OCI-LY3 (cell line): Measurements from ENCODE around the gene UMODL1.

Experiments used
- EZH2phosphoT487 ChIP-seq: fragments of 200-600 bp; shearing (Covaris generic); IDR thresholded peaks from 2 replicates; pipeline ENCODE4 v1.6.1; 2018; ENCODE audit warnings: antibody characterized with exemption, mixed run types, low read depth
- TF ChIP-seq, protein P1 (sequence below): fragments of 200-600, 300-600 bp; sonication (generic); IDR thresholded peaks from 2 replicates; pipeline ENCODE4 v1.5.1; 2014; ENCODE audit warnings: antibody characterized with exemption, low read length, low read depth

DNA sequence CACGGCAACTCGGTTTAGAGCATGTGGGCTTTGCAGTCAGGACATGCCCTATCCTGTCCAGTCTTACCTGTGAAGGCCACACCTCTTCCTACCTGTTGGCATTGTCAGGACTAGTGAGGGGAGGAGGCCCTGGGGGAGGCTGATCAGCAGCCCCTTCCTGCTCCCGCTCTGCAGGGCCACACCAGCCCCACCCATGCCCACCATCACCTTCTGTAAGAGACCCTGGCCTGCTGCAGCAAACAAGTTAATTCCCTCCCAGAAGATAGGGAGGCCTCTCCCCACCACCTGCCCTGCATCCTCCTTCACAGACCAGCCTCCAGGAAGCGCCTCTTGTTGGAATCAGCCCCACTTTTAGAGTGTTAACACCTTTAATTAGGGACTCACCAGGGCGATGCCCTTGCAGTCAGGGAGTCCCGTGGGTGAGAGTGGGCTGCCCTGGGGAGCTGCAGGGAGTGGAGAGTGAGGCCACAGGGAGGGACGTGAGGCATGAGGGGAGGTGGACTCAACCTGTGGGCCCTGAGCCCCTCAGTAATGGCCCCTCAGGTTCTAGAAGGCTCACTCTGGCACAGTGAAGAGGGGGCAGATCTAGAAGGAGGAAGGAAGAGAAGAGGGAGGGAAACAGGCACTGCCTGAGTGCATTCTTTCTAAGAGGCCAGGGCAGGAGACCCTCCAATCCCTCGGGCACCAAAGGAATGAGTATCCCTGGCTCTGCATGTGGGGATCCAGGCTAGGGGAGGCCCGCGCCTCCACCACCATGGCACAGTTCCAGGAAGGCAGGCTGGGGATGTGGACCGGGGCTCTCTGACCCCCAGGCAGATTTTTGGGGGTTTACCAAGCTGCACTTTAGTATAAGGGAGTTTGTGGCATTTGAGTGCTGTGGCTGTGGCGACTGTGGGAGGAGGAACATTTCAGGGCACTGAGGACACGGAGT is 8.2 kb downstream of the UMODL1 start:
- TF ChIP-seq, protein P1, sequence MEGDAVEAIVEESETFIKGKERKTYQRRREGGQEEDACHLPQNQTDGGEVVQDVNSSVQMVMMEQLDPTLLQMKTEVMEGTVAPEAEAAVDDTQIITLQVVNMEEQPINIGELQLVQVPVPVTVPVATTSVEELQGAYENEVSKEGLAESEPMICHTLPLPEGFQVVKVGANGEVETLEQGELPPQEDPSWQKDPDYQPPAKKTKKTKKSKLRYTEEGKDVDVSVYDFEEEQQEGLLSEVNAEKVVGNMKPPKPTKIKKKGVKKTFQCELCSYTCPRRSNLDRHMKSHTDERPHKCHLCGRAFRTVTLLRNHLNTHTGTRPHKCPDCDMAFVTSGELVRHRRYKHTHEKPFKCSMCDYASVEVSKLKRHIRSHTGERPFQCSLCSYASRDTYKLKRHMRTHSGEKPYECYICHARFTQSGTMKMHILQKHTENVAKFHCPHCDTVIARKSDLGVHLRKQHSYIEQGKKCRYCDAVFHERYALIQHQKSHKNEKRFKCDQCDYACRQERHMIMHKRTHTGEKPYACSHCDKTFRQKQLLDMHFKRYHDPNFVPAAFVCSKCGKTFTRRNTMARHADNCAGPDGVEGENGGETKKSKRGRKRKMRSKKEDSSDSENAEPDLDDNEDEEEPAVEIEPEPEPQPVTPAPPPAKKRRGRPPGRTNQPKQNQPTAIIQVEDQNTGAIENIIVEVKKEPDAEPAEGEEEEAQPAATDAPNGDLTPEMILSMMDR, result no peak
- TF ChIP-seq EZH2phosphoT487, result no peak
